RKO (cell line): Measurements from ENCODE around the gene GSDMA.
A peak's percentile ranks its signal among the peaks of the same experiment; 100 is the strongest.
"Not testable (repeated sequence)": the region's sequence is repeated elsewhere in the genome, so short reads cannot be mapped to it uniquely, and the experiment has no call there.

ENCODE experiments used
- DNase-seq: peaks from one replicate; pipeline ENCODE4 v3.0.0-alpha.2; 2016; ENCODE audit warnings: low spot score

The GSDMA gene

GRCh38 chr17:39929646-39930407, 33.0 kb upstream of the GSDMA start:
- no peak for DNase-seq

- DNase-seq = no peak
These were observed 28.9 kb upstream of the GSDMA start for GRCh38 chr17:39933912-39934311.

DNA sequence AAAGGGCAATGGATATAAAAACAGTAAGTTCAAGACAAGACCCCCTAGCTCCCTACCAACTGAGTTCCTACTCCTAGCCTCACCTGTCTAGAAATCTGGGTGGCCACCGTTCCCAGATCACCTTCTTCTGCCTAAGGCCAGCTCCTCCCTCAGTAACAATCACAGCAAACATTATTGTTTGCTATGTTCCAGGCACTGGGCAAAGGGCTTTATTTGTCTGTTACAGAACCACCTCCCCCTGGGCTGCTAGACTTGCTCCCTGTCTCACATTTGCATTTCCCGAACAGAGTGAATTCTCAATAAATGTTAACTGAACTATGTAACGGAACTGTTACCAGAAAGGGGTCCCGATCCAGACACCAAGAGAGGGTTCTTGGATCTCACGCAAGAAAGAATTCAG, 28.5 kb upstream of the GSDMA start:
- no peak for DNase-seq

- no peak for DNase-seq
These were observed 26.9 kb upstream of the GSDMA start for GRCh38 chr17:39935909-39936308.

GRCh38 chr17:39937447-39937846, 25.4 kb upstream of the GSDMA start:
- no peak for DNase-seq

DNA sequence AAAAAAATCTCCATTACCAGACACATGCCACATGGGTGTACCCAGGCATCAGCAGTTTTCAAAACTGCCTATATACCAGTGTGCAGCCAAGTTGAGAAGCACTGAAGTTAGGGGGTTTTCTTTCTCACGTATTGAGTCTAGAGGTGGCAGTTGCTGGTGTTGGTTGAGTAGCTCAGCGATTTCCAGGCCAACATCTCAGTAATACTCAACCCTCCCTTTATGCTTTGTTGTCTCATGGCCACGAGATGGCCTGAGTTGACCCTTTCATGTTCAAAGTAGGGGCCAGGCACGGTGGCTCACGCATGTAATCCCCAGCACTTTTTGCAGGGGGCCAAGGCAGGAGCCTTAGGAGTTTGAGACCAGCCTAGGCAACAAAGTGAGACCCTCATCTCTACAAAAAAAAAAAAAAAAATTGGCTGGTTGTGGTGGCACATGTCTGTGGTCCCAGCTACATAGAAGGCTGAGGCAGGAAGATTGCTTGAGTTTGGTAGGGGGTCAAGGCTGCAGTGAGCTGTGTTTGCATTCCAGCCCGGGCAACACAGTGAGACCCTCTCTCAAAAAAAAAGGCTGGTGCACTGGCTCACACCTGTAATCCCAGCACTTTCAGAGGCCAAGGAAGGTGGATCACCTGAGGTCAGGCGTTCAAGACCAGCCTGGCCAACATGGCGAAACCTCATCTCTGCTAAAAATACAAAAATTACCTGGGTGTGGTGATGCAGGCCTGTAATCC, 24.5 kb upstream of the GSDMA start:
- no peak for DNase-seq

GRCh38 chr17:39939106-39939505, 23.7 kb upstream of the GSDMA start:
- DNase-seq = no peak

- peak; percentile 53 for DNase-seq
These were observed 23.0 kb upstream of the GSDMA start for GRCh38 chr17:39939588-39940419.

- DNase-seq = no peak
These were observed 19.0 kb upstream of the GSDMA start for GRCh38 chr17:39943702-39944392.

- DNase-seq = no peak
These were observed 18.5 kb upstream of the GSDMA start for GRCh38 chr17:39944393-39944711.

GRCh38 chr17:39946551-39947330, 16.1 kb upstream of the GSDMA start:
- no peak for DNase-seq

DNA sequence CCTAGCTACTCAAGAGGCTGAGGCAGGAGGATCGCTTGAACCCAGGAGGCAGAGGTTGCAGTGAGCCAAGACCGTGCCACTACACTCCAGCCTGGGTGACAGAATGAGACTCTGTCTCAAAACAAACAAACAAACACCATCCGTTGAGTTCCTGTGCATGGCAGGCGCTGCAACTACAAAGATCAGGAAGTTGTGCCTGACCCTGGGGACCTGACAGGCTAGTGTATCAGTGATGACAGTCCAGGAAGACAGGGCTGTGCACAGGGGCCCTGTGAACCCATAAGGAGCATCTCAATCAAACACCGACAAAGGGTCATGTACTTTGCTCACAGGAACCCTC, 14.3 kb upstream of the GSDMA start:
- not testable (repeated sequence) for DNase-seq

- no peak for DNase-seq
These were observed 13.8 kb upstream of the GSDMA start for GRCh38 chr17:39949028-39949427.

GRCh38 chr17:39950871-39951348, 11.9 kb upstream of the GSDMA start:
- DNase-seq = no peak

DNA sequence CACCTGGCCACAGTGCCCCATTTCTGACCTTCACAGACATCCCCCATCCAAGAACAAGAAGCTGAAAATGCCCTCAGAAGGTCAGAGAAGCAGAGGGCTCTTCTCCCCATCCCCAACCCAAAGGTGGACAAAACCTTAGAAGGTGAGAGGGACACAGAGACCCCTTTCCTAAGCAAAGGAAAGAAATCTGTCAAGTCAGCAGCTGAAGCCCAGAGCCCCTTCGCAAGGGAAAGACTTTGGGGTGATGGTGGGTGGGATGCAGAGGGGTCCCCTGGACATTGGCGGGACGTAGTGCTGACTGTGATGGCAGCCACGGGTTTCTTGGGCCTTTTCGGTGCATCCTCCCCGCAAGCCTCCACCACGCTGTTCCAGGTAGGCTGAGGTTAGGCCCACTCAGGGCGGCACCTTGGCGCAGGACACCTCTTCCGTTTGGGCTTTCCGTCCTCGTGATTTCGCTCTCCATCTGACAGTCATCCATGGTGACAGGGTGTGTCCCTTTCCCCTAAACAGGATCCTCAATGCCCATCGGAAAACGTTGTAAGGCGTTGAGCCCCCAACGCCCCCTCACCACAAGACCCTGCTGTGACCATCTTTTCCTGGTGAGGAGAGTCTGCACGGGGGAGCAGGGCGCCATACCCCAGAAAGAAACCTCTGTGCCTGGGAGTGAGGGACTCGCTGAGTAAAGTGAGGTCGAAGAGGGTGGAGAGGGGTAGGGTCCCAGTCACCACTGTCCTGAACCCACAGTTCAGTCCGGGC, 10.7 kb upstream of the GSDMA start:
- DNase-seq = no peak

GRCh38 chr17:39952680-39953470, 9.9 kb upstream of the GSDMA start:
- DNase-seq = peak; percentile 94

GRCh38 chr17:39953471-39953888, 9.3 kb upstream of the GSDMA start:
- DNase-seq = no peak

DNA sequence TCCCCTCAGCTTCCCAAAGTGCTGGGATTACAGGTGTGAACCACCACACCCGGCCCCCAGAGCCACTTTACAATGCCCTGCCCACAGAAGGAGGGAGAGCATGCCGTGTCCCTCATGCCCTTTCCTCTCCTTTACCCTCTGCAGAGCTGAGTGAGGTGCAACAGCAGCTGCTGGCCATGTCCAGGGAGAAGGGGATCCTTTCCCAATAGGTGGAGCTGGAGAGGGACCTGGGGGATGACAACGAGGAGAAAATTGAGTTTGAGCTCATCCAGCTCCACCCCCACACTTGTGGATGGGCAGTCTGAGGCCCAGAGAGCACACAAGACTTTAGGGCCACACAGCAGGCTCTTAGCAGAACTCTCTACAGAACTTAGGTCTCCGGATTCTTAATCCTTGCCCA, 7.9 kb upstream of the GSDMA start:
- DNase-seq = peak; percentile 39

DNA sequence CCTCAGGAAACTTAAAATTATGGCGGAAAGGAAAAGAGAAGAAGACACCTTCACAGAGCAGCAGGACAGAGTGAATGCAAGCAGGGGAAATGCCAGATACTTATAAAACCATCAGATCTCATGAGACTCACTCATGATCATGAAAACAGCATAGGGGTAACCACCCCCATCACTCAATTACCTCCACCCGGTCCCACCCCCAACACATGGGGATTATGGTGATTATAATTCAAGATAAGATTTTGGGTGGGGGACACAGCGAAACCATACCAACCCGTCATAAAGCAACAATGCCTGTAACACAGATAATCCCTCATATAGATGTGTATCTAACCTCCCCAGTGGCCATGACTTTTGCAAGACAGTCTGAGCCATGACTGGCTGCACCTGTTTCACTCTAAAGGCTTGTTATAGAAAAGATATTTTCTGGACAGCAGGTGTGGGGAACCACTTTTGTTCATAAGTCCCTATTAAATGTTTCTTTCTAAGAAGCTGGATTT, 7.0 kb upstream of the GSDMA start:
- DNase-seq = no peak
